Mammary epithelial cell (primary cell): ENCODE results near the gene BRPF1.

Experiments used
- CTCF ChIP-seq, 2 donors: IDR thresholded peaks in 1 of 2; conservative IDR thresholded peaks in 1 of 2; 2 replicates each; pipeline ENCODE4 v1.5.1; 2011 to 2012; ENCODE audit warnings: inconsistent platforms in 2 of 2, low read length in 2 of 2, mild to moderate bottlenecking in 2 of 2, control low read depth in 1 of 2, low read depth in 1 of 2; ENCODE audit not compliant: insufficient read depth in 1 of 2; ENCODE audit errors: extremely low read depth in 1 of 2
- EZH2 ChIP-seq: IDR thresholded peaks from 2 replicates; pipeline ENCODE4 v1.6.1; 2012; ENCODE audit warnings: low read length, inconsistent platforms, borderline replicate concordance

DNA sequence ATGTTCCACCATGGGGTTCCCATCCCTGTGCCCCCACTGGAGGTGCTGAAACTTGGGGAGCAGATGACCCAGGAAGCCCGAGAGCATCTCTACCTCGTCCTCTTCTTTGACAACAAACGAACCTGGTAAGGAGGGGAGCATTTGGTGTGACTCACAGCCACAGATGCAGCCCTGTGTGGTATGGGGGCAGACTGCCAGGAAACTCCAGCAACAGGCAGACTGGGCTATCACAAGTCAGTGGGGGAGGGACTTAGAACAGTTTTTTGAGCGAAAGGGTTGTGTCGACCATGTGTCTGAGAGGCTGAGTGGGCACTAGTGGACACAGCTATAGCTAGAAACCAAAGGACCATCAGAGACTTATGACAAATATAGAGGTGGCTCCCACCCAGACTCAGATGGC lies 14.8 kb downstream of the BRPF1 start:
- no peak for TF ChIP-seq CTCF (conservative IDR thresholded peaks at IDR 0.05 in 1 of 2, IDR thresholded peaks at IDR 0.05 in 1 of 2; ENCODE audit: extremely low read depth in 1 of 2, insufficient read depth in 1 of 2, low read depth in 1 of 2, low read length in 2 of 2)
- TF ChIP-seq EZH2 = no peak
